ENCODE results near the gene CYSLTR2.

DNA sequence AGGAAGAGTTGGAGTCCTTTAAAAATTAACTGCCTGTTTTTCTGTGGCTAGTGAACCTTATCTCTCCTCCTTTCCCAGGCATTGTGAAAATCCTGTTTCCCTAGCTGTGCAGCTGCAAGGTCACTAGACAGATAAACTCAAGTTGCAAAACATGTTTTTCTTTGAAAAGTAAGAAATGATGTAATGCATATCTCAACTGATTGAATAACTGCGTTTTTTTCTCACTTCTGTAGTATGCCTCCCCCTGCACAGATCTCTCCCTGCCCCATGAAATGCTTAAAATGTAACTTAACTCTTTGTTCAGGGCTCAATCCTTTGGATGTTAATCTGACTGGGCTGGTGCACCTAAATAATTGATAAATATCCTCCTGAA, 27.7 kb upstream of the CYSLTR2 start:
- TF ChIP-seq, protein P1, sequence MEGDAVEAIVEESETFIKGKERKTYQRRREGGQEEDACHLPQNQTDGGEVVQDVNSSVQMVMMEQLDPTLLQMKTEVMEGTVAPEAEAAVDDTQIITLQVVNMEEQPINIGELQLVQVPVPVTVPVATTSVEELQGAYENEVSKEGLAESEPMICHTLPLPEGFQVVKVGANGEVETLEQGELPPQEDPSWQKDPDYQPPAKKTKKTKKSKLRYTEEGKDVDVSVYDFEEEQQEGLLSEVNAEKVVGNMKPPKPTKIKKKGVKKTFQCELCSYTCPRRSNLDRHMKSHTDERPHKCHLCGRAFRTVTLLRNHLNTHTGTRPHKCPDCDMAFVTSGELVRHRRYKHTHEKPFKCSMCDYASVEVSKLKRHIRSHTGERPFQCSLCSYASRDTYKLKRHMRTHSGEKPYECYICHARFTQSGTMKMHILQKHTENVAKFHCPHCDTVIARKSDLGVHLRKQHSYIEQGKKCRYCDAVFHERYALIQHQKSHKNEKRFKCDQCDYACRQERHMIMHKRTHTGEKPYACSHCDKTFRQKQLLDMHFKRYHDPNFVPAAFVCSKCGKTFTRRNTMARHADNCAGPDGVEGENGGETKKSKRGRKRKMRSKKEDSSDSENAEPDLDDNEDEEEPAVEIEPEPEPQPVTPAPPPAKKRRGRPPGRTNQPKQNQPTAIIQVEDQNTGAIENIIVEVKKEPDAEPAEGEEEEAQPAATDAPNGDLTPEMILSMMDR (IDR thresholded peaks at IDR 0.05; ENCODE audit: insufficient read depth, low read length, poor library complexity, severe bottlenecking) = no peak
- TF ChIP-seq EZH2phosphoT487 (conservative IDR thresholded peaks at IDR 0.05; ENCODE audit: low read length) = no peak

All from SU-DHL-6 (cell line).